Activated CD4-positive, alpha-beta T cell treated with anti-CD3 and anti-CD28 coated beads, Interleukin-2, amount 50 U/mL, for 16 hours (primary cell): ENCODE measurements around the gene ANO9.
"Not testable (repeated sequence)": the region's sequence is repeated elsewhere in the genome, so short reads cannot be mapped to it uniquely, and the experiment has no call there.

ENCODE experiments used
- DNase-seq: peaks from one replicate; pipeline ENCODE4 v3.0.0-alpha.2; 2020

ANO9 gene

DNA sequence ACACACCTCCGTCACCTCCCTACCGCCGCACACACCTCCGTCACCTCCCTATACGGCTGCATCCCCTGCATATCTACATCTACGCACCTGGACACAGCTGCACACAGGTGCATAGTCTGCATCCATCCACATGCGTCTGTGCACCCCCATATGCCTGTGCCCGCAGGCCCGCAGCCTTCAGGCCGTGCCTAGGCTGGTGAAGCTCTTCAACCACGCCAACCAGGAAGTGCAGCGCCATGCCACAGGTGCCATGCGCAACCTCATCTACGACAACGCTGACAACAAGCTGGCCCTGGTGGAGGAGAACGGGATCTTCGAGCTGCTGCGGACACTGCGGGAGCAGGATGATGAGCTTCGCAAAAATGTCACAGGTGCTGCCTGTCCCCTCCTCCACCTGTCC, 43.0 kb downstream of the ANO9 start:
- DNase-seq, result no peak

- DNase-seq, result peak; percentile 60
Observed at GRCh38 chr11:396948-397548, 44.8 kb downstream of the ANO9 start.

- DNase-seq, result no peak
Observed at GRCh38 chr11:396511-396947, 45.3 kb downstream of the ANO9 start.

DNA sequence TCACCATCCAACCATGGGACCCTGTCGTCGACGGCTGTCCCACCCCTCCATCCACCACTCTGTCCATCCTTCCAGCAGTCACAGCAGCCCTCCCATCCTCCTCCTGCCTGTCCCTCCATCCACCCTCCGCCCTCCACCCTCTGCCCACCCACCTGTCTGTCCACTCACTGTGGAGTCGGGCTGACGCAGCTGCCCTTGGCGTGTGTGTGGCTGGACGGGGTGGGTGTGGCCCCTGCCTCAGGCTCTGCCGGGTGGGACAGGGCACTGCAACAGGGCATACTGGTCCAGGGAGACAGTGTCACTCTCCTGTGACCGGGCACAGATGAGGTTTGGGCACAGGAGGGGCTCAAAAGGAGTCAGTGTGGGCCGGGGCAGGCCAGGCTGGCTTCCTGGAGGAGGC, 45.9 kb downstream of the ANO9 start:
- DNase-seq, result no peak

- no peak for DNase-seq
Observed at GRCh38 chr11:394858-395655, 46.8 kb downstream of the ANO9 start.

GRCh38 chr11:394034-394857, 47.6 kb downstream of the ANO9 start, which contains the start of gene PKP3:
PKP3 (plus strand) TSS chr11:394209; CDS start chr11:394293, 84 bp downstream.
- no peak for DNase-seq

DNA sequence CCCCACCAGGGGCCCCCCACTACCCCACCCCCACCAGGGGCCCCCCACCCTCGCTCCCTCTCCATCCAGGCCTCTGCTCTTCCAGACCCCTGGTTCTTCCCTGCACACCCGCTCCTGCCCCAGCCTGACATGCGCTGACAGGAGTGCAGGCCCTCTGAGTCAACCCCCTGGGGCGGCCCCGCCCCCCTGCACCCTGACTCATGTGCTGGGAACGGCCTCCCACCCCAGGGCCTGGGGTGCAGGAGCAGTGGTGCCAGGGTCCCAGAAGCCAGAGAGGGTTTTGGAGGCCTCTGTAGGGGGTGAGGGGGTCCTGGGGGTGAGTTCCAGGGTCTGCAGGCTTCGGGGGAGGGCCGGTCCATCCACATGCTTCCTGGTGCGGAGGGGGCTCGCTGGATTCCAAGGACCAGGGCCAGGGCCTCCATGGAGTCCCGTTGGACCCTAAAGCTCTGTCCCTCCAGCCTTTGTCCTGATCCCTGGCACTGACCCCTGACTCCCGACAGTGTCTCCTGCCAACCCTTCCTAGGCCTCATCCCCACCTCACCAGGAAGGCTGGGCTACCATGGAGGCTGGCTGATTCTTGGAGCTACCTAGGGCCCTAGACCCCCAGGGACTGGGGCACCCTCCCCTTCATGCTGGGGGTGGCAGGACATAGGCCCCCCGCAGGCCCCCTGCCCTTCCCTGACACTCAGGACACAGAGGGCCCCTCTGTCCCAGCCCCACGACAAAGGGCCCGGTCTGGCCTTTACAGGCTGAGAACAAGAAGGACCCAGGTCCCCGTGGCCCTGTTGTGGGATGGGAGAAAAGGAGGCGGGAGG, 48.4 kb downstream of the ANO9 start:
- DNase-seq, result no peak

GRCh38 chr11:392102-392777, 49.6 kb downstream of the ANO9 start:
- no peak for DNase-seq

DNA sequence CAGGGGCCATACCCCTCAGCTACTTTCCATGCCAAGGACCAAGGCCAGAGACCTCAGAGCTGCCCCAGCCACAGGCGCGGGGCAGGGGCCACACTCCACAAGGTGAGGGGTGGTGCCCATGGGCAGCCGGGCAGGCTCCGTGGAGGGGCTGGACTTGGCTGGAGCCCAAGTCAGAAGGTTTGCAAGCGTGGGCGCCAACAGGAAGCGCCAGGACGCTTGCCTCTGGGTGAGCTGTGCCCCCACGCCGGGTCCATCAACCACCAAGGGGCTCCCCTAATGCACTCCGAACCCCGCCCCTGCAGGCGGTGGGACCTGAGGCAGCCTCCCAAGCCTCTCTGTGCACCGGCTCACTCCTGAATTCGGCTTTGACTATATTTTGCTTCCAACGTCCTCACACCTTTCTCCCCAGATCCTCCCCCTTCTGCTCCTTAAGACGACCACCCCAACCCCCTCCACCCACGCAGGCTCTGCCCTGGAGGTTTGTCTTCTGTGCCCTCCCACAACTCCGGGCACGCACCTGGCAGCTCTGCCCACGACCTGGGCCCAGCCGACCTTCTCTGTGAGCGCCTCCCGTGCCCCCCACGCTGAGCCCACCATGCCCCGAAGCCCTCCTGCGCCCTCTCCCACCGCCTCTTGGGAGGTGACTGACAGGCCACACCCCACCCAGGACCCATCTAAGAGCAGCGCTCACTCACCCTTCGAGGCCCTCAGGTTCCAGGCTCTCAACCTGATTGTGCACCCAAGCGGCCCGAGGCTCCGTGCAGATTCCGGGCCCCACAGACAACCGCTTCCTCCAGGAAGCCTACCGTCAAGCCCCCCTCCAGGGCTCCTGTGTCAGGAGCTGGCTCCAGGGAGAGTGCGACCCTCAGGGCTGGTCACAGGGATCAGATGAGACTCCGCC, 50.4 kb downstream of the ANO9 start:
- DNase-seq, result no peak

- no peak for DNase-seq
Observed at GRCh38 chr11:390175-390574, 51.6 kb downstream of the ANO9 start.

DNA sequence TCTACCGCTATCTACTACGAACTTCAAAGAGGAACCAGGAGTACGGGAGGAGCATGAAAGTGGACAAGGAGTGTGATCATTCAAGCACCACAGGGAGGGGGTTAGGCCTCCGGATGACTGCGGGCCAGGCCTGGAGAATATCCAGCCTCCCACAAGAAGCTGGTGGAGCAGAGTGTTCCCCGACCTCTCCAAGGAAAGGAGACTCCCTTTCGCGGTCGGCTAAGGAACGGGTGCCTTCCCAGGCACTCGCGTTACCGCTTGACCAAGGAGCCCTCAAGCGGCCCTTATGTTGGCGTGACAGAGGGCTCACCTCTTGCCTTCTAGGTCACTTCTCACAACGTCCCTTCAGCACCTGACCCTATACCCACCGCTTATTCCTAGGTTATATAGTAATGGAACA, 52.4 kb downstream of the ANO9 start:
- DNase-seq, result not testable (repeated sequence)

GRCh38 chr11:387193-387793, 54.5 kb downstream of the ANO9 start:
- no peak for DNase-seq

DNA sequence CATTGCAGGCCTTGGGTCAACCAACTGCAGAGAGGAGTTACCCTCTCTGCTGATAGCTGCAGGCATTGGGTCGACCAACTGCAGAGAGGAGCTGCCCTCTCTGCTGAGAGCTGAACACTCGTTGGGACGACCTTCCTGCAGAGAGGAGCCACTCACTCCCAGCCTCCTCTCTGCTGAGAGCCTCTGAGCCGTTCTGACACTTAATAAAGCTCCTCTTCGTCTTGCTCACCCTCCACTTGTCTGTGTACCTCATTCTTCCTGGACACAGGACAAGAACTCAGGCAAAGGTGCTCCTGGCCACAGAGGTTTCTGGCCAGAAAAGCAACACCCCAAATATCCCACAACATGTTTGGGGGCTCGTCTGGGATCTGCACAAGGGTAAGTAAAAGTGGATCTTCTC, 55.3 kb downstream of the ANO9 start:
- DNase-seq, result no peak

- DNase-seq, result no peak
Observed at GRCh38 chr11:385594-386351, 56.0 kb downstream of the ANO9 start.

GRCh38 chr11:384511-384910, 57.3 kb downstream of the ANO9 start:
- no peak for DNase-seq

- no peak for DNase-seq
Observed at GRCh38 chr11:383431-383830, 58.4 kb downstream of the ANO9 start.

GRCh38 chr11:382081-382629, 59.7 kb downstream of the ANO9 start:
- no peak for DNase-seq

- no peak for DNase-seq
Observed at GRCh38 chr11:381501-382072, 60.2 kb downstream of the ANO9 start.

- DNase-seq, result no peak
Observed at GRCh38 chr11:380996-381395, 60.8 kb downstream of the ANO9 start.
